IgD-negative memory B cell (primary cell): ENCODE data around the gene TLE1. TPM values are rescaled to one million over a fixed set of nuclear protein-coding genes. Genes with fewer than 3 reads are reported as not detected.
"Not testable (repeated sequence)": the region's sequence is repeated elsewhere in the genome, so short reads cannot be mapped to it uniquely, and the experiment has no call there.

Source experiments
- H3K27ac Mint-ChIP-seq, 3 donors: one replicate each; pipeline ENCODE4 v1.8.0; 2020 to 2022; ENCODE audit warnings: mild to moderate bottlenecking in 3 of 3, mixed read lengths in 3 of 3, moderate library complexity in 1 of 3
- H3K27me3 Mint-ChIP-seq: one replicate; pipeline ENCODE4 v1.8.0; 2021; ENCODE audit warnings: mixed read lengths
- H3K36me3 Mint-ChIP-seq: one replicate; pipeline ENCODE4 v1.8.0; 2020; ENCODE audit warnings: mild to moderate bottlenecking, mixed read lengths
- H3K4me1 Mint-ChIP-seq, 3 donors: one replicate each; pipeline ENCODE4 v1.8.0; 2020 to 2022; ENCODE audit warnings: mixed read lengths in 3 of 3, mild to moderate bottlenecking in 1 of 3
- H3K4me3 Mint-ChIP-seq, 4 donors: one replicate each; pipeline ENCODE4 v1.8.0; 2020 to 2022; ENCODE audit warnings: mild to moderate bottlenecking in 4 of 4, mixed read lengths in 4 of 4, moderate library complexity in 3 of 4
- H3K9me3 Mint-ChIP-seq, 3 donors: one replicate each; pipeline ENCODE4 v1.8.0; 2020 to 2021; ENCODE audit warnings: mixed read lengths in 3 of 3, mild to moderate bottlenecking in 1 of 3
- polyA plus RNA-seq: library from polyadenylated mRNA; unstranded; fragments of 300-500 nt; fragmentation: Illumina TruSeq; gene quantifications from one replicate; pipeline ENCODE4 v1.2.3, GENCODE V29; 2021

The TLE1 gene
- polyA plus RNA-seq, 1 donor from 2014 or later = 115 TPM

DNA sequence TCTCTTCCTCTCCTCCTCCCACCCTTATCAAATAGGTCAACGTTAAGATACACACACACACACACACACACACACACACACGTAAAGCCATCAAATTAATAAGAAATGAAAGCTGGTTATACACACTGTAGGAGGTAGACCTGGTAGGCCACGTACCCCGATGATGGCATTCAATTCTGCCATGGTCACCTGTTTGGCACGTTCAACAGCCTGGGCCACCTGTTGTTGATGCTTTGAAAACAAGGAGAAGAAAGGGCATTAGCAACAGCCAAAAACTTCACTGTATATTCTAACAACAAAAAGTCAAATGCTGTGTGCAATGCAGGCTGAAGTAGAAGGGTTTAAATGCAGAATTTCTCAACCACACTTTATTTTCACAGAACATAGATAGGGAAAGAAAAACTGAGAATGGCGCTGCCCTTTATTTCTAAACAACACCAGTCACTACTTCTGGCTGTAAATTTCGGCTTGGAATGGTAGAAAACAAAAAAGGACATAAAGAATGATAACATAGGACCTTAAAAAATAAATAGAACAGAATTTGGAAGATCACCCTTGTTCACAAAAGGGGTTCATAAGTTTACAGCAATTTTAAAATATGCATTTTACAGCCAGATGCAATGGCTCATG is 37.2 kb downstream of the TLE1 start:
- Mint-ChIP-seq H3K36me3 (peaks cover 12% of the 10 kb centered on the region), H3K4me3 (peak overlapping the region in 3 of 4 donors; percentile 10 to 72 (median 39)), H3K27me3 (no peaks in the 10 kb centered on the region), H3K9me3 (no peaks in the 10 kb centered on the region), H3K4me1 (peaks cover 46 to 58% (median 54%) of the 10 kb centered on the region in 3 donors), H3K27ac (peak overlapping the region in 1 of 3 donors; percentile 64)

DNA sequence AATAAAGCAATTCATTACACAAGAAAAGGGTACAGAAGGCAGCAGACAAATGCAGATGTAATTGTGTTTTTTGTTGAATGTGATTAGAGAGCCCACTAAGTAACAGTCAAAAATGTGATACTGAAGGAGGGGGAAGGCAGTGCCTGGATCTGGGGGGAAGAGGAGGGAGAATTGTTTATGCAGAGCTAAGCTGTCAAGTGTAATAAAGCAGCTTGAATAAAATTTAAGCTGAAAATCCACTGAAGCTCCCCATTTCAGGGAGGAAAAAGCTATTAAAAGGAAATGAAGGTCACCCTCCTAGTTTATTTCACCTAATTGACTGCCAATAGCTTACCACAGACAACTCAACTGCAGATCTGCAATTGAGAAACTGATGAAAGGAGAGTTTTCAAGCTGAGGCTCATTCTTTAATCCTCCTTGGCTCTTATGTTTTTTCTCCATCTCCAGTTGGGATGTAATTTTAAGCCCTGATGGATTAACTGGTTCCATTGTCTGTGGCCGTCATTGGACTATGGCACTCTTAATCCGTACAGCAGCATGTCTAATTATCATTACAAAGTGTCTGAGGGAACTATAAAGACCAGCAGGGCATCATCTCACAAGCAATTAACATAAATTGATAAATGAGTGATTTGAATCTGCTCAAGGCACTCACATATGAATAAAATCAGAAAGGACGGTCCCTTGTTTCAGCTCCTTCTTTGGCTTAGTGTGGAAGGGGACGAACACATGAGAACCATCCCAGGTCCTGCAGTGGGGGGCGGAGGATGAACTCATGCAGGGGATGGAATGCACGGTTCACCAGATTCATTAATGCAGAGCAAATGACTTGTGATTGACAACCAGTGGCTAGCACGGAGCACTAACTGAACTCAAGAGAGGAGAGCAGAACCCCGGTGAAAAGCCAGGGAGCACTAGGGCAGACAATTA is 38.5 kb downstream of the TLE1 start:
- peaks cover 35 to 53% (median 44%) of the 10 kb centered on the region in 3 donors for H3K4me1 Mint-ChIP-seq
- peak overlapping the region in 1 of 4 donors; percentile 43 for H3K4me3 Mint-ChIP-seq
- peak overlapping the region in 1 of 3 donors; percentile 17 for H3K27ac Mint-ChIP-seq
- H3K9me3 Mint-ChIP-seq = no peaks in the 10 kb centered on the region
- H3K27me3 Mint-ChIP-seq = no peaks in the 10 kb centered on the region
- peaks cover 12% of the 10 kb centered on the region for H3K36me3 Mint-ChIP-seq

DNA sequence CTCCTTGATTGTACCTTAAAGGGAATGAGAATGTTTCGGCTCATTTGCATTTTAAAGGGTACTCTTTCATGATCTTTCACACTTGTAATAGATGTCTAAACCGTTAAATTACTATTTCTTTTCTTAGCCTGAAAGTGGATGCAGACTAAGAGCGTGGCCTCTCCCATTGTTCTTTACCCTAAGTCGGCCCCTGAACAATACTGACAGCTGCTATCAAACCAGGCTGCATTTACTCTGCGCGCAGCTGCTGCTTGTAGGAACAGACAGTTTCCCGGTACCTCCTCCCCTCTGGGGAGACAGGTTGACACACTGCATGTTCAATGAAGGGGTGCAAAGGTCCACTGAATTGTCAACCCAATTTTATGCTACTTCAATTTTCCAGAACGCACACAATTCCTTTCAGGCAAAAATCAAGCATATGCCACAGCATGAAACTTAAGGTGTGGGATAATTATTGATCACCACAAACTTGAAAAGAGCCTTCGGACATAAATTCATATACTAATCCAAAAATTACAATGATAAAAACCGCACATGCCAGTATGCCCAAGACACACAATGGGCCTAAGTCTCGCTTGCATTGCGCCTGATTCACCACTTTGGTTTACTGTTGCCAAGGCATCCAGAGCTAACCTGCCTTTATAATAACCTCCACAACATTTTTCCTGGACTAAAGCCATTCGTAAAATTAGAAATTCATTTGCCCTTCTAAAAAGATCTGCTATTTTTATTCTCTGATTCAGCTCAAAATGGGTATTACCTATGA is 39.7 kb downstream of the TLE1 start:
- H3K27ac Mint-ChIP-seq = peak overlapping the region in 2 of 3 donors; percentile 20 to 42
- H3K27me3 Mint-ChIP-seq = no peaks in the 10 kb centered on the region
- peaks cover 12% of the 10 kb centered on the region for H3K36me3 Mint-ChIP-seq
- H3K9me3 Mint-ChIP-seq = no peaks in the 10 kb centered on the region
- H3K4me1 Mint-ChIP-seq = peaks cover 34 to 47% (median 36%) of the 10 kb centered on the region in 3 donors
- H3K4me3 Mint-ChIP-seq = no peak overlapping the region

GRCh38 chr9:81648891-81649290 is 40.5 kb downstream of the TLE1 start:
- Mint-ChIP-seq H3K27ac (no peak overlapping the region), H3K27me3 (no peaks in the 10 kb centered on the region)

GRCh38 chr9:81646337-81646736 is 43.0 kb downstream of the TLE1 start:
- no peaks in the 10 kb centered on the region for H3K27me3 Mint-ChIP-seq
- H3K9me3 Mint-ChIP-seq = no peaks in the 10 kb centered on the region
- no peak overlapping the region for H3K27ac Mint-ChIP-seq
- peaks cover 17% of the 10 kb centered on the region for H3K36me3 Mint-ChIP-seq
- no peak overlapping the region for H3K4me3 Mint-ChIP-seq
- H3K4me1 Mint-ChIP-seq = peaks cover 14 to 25% (median 24%) of the 10 kb centered on the region in 3 donors

More at GRCh38 chr9:81648891-81649290, 40.5 kb downstream of the TLE1 start:
- Mint-ChIP-seq H3K4me1 (peaks cover 27 to 43% (median 37%) of the 10 kb centered on the region in 3 donors), H3K9me3 (no peaks in the 10 kb centered on the region), H3K36me3 (peaks cover 13% of the 10 kb centered on the region), H3K4me3 (no peak overlapping the region)

DNA sequence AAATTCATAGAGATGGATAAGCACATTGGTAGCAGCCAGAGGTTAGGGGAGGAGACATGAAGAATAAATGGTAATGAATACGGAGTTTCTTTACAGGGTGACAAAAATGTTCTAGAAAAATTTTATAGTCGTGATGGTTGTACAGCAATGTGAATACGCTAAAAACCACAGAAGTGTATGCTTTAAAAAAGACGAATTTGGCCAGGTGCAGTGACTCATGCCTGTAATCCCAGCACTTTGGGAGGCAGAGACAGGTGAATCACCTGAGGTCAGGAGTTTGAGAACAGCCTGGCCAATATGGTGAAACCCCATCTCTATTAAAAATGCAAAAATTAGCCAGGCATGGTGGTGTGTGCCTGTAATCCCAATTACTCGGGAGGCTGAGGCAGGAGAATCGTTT is 44.8 kb downstream of the TLE1 start:
- peaks cover 12% of the 10 kb centered on the region for H3K36me3 Mint-ChIP-seq
- not testable (repeated sequence) for H3K27ac Mint-ChIP-seq

DNA sequence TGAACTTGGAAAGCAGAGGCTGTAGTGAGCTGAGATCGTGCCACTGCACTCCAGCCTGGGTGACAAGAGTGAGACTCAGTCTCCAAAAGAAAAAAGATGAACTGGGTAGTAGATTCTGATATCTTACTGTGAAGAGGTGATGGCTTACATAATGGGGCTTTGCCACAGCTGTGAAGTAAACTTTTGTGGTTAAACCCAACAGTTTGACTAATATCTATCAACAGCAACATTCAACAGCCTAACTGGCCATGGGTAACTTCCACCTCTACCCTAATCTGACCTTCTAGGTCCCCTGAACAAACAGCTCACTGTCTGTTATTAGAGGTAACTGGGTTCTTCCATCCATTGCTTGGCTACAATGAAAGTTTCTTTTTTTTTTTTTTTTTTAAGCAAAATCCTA is 52.1 kb downstream of the TLE1 start:
- Mint-ChIP-seq H3K9me3 (no peaks in the 10 kb centered on the region), H3K4me3 (peak overlapping the region in 2 of 4 donors; percentile 81 to 86), H3K27me3 (no peaks in the 10 kb centered on the region), H3K4me1 (peaks cover 26 to 28% (median 27%) of the 10 kb centered on the region in 3 donors), H3K36me3 (peaks cover 5% of the 10 kb centered on the region), H3K27ac (peak overlapping the region in 1 of 3 donors; percentile 5)

More for the DNA sequence above, 44.8 kb downstream of the TLE1 start:
- Mint-ChIP-seq H3K4me3 (peak overlapping the region in 1 of 4 donors; percentile 52), H3K4me1 (peaks cover 10 to 23% (median 18%) of the 10 kb centered on the region in 3 donors)
- not testable (repeated sequence) for H3K9me3 Mint-ChIP-seq, H3K27me3 Mint-ChIP-seq

DNA sequence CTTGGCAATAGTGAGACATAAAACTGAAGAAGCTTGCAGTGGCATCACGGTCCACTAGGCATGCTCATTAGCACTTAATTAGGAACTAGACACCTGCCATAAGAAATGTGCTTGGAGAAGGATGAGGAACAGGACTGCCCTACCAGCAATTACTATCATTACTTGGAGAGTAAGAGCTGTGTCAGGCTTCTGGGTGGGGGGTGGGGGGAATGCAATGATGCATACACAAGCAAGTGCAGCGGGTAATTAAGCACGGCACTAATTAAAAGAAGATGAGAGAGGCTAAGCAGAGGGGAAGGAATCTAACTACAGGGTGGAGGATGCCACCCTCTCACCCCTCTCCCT is 53.1 kb downstream of the TLE1 start:
- Mint-ChIP-seq H3K4me3 (peak overlapping the region in 2 of 4 donors; percentile 71 to 79), H3K27ac (no peak overlapping the region), H3K9me3 (no peaks in the 10 kb centered on the region), H3K4me1 (peaks cover 28 to 31% (median 30%) of the 10 kb centered on the region in 3 donors), H3K36me3 (peaks cover 8% of the 10 kb centered on the region), H3K27me3 (no peaks in the 10 kb centered on the region)

DNA sequence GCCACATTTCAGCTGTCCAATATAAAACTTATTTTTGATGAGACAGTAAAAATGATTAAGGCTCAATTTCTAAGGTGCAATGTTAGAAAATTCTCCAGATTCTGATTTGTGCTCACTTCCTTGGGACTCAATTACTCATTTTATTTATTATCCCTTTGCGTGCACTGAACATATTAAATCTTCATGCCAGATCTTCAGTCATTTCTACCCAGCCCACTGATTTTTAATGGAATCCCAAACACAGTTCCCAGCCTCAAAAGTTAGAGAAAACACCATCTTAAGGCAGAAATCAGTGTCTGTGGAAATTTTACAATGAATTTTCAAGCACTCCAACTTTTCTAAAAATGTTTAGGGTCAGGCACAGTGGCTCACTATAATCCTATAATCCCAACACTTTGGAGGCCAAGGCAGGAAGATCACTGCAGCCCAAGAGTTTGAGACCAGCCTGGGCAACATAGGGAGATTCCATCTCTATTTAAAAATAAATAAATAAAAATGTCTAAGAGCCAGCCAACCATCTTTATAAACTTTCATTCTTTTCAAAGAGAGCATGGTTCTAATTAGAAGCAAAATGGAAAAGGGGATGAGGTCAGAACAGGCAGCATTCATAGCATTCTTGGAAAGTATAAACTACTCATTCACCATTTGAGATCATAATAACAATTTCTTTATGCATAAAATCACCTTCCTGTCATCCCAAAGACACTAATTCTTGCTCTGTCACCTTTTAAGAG is 53.7 kb downstream of the TLE1 start:
- peaks cover 7% of the 10 kb centered on the region for H3K36me3 Mint-ChIP-seq

DNA sequence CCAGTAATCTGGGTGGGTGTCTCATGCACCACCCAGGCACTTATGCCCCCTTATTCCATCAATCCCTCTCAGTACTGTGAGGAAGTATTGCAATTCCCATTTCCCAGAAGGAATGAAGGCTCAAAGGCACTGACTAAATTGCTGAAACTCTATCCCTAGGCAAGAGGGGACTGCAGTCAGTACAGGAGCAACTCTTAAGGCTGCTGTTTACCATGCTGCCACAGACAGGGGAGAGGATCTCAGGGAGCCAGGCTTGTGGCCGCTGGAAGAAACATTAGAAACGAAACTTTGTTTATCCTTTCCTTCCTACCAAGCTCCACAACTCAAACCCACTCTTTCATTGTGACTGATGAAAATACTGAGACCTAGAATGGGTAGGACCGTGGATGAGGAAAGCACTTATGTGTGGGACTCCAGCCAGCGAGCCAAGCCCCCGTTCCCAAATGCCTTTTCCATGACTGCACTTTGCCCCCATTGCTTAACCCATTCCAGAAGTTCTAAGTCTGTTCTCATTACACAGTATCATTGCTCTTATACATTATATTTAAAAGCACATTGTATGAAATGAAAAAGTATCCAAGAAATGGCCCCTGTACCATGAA is 54.3 kb downstream of the TLE1 start:
- Mint-ChIP-seq H3K27me3 (no peaks in the 10 kb centered on the region), H3K4me1 (peaks cover 21 to 31% (median 30%) of the 10 kb centered on the region in 3 donors), H3K36me3 (peaks cover 7% of the 10 kb centered on the region), H3K9me3 (no peaks in the 10 kb centered on the region), H3K27ac (no peak overlapping the region), H3K4me3 (no peak overlapping the region)

More for the DNA sequence above, 53.7 kb downstream of the TLE1 start:
- no peaks in the 10 kb centered on the region for H3K27me3 Mint-ChIP-seq
- H3K4me1 Mint-ChIP-seq = peaks cover 26 to 31% (median 30%) of the 10 kb centered on the region in 3 donors
- H3K4me3 Mint-ChIP-seq = no peak overlapping the region
- H3K27ac Mint-ChIP-seq = no peak overlapping the region
- H3K9me3 Mint-ChIP-seq = no peaks in the 10 kb centered on the region

DNA sequence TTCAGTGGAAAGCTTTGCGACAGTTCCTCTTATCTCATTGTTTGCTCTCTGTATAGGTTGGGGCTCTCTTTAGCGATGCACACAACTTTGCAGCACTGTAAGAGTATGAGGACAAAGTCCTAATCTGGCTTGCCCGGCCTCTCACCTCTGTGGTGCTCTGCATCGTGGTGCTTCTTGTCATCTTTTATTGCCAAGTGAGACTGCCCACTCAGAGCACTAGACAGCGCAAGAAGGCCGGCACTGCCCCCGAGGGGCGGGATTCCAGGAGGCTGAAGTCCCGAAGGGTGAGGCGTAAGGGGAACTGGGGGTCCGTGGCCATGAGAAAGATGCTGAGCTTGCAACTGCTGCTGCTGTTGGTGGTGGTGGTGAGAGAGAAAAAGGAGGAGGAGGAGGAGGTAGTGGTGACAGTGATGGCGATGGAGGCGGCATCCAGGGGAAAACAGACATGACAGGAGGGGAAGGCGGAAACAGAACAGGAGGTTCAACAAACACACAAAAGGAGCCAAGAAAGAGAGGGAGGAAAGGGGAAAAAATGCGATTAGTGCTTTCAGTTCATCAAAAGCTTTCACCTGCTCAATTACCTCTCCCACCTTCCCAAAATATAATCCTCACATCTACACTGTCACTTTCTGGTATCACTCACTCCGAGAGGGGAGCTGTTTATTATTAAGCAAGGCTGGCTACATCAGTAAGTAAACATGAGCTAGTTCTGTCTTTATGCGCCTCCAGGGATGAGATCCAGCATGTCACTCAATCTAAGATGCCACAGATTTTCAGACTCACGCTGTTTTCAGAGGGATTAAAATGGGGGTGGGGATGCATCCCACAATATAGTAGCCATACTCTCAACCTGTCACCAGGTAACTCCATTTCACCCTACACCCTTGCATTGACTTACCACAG is 55.1 kb downstream of the TLE1 start:
- no peaks in the 10 kb centered on the region for H3K27me3 Mint-ChIP-seq
- H3K9me3 Mint-ChIP-seq = no peaks in the 10 kb centered on the region
- no peak overlapping the region for H3K4me3 Mint-ChIP-seq
- H3K4me1 Mint-ChIP-seq = peaks cover 21 to 31% (median 30%) of the 10 kb centered on the region in 3 donors
- peak overlapping the region in 2 of 3 donors; percentile 56 to 63 for H3K27ac Mint-ChIP-seq
- peaks cover 7% of the 10 kb centered on the region for H3K36me3 Mint-ChIP-seq

GRCh38 chr9:81632599-81632998 is 56.7 kb downstream of the TLE1 start:
- no peaks in the 10 kb centered on the region for H3K9me3 Mint-ChIP-seq
- H3K36me3 Mint-ChIP-seq = peaks cover 7% of the 10 kb centered on the region
- no peak overlapping the region for H3K4me3 Mint-ChIP-seq
- peaks cover 13 to 25% (median 19%) of the 10 kb centered on the region in 3 donors for H3K4me1 Mint-ChIP-seq
- H3K27ac Mint-ChIP-seq = no peak overlapping the region
- H3K27me3 Mint-ChIP-seq = no peaks in the 10 kb centered on the region

DNA sequence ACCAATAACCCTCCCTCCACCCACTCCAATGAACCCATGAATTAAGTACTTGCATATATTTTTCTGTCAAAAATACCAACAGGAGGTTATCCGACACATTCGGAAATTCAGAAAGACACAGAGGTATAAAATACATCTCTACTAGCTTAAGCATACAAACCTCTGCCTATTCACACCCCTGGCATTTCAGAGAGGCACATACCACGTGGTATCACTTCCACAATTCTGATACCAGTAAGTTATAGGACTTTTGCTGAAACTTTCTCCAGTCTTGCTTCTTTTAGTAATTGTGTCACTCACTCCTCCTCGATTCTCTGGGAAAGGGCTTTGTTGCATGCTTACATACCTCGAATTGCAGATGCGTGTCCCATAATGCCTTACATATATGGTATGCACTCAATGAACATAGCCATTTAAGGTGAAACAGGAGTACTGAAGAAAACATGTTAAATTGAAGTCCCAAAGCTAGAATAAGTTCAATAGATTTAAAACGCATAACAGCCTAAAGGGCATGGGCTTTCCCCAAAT is 58.1 kb downstream of the TLE1 start:
- no peaks in the 10 kb centered on the region for H3K27me3 Mint-ChIP-seq
- H3K9me3 Mint-ChIP-seq = no peaks in the 10 kb centered on the region
- peaks cover 9 to 18% (median 9%) of the 10 kb centered on the region in 3 donors for H3K4me1 Mint-ChIP-seq
- H3K4me3 Mint-ChIP-seq = no peak overlapping the region
- peaks cover 7% of the 10 kb centered on the region for H3K36me3 Mint-ChIP-seq
- peak overlapping the region in 1 of 3 donors; percentile 42 for H3K27ac Mint-ChIP-seq
